ENCODE data around the gene FANCB.

DNA sequence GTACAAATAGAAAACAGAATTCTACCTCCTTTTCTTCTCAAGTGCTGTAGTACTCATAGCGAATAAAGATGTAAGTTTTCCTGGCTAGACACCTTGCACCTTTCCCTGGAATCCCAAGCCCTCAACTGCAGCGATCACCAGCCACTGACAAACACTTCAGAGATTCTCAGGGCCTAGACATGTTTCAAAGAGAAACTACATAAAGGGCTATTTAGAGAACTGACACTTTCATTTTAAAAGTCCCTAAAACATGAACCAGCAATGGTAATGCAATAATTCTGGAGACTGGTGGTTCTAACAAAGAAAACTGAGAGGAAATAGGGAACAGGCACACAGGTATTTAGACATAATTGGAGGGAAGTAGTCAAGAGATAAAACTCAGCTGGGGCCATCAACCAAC, 35.7 kb downstream of the FANCB start:
- no peak for TF ChIP-seq TBL1XR1 (IDR thresholded peaks at IDR 0.05; ENCODE audit: borderline replicate concordance, low read length, partially characterized antibody)
- TF ChIP-seq, protein P1, sequence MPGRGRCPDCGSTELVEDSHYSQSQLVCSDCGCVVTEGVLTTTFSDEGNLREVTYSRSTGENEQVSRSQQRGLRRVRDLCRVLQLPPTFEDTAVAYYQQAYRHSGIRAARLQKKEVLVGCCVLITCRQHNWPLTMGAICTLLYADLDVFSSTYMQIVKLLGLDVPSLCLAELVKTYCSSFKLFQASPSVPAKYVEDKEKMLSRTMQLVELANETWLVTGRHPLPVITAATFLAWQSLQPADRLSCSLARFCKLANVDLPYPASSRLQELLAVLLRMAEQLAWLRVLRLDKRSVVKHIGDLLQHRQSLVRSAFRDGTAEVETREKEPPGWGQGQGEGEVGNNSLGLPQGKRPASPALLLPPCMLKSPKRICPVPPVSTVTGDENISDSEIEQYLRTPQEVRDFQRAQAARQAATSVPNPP (CRISPR knock-in tag; IDR thresholded peaks at IDR 0.05) = no peak
- TF ChIP-seq FOXA1 (IDR thresholded peaks at IDR 0.05) = no peak
- TF ChIP-seq FOXA1 (CRISPR knock-in tag; IDR thresholded peaks at IDR 0.05) = no peak
- TF ChIP-seq, protein P2, sequence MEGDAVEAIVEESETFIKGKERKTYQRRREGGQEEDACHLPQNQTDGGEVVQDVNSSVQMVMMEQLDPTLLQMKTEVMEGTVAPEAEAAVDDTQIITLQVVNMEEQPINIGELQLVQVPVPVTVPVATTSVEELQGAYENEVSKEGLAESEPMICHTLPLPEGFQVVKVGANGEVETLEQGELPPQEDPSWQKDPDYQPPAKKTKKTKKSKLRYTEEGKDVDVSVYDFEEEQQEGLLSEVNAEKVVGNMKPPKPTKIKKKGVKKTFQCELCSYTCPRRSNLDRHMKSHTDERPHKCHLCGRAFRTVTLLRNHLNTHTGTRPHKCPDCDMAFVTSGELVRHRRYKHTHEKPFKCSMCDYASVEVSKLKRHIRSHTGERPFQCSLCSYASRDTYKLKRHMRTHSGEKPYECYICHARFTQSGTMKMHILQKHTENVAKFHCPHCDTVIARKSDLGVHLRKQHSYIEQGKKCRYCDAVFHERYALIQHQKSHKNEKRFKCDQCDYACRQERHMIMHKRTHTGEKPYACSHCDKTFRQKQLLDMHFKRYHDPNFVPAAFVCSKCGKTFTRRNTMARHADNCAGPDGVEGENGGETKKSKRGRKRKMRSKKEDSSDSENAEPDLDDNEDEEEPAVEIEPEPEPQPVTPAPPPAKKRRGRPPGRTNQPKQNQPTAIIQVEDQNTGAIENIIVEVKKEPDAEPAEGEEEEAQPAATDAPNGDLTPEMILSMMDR (CRISPR knock-in tag; IDR thresholded peaks at IDR 0.05) = no peak
- TF ChIP-seq, protein P3, sequence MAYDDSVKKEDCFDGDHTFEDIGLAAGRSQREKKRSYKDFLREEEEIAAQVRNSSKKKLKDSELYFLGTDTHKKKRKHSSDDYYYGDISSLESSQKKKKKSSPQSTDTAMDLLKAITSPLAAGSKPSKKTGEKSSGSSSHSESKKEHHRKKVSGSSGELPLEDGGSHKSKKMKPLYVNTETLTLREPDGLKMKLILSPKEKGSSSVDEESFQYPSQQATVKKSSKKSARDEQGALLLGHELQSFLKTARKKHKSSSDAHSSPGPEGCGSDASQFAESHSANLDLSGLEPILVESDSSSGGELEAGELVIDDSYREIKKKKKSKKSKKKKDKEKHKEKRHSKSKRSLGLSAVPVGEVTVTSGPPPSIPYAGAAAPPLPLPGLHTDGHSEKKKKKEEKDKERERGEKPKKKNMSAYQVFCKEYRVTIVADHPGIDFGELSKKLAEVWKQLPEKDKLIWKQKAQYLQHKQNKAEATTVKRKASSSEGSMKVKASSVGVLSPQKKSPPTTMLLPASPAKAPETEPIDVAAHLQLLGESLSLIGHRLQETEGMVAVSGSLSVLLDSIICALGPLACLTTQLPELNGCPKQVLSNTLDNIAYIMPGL (CRISPR knock-in tag; IDR thresholded peaks at IDR 0.05; ENCODE audit: borderline replicate concordance in 1 of 2, low read depth in 1 of 2) = no peak
- TF ChIP-seq, protein P4, sequence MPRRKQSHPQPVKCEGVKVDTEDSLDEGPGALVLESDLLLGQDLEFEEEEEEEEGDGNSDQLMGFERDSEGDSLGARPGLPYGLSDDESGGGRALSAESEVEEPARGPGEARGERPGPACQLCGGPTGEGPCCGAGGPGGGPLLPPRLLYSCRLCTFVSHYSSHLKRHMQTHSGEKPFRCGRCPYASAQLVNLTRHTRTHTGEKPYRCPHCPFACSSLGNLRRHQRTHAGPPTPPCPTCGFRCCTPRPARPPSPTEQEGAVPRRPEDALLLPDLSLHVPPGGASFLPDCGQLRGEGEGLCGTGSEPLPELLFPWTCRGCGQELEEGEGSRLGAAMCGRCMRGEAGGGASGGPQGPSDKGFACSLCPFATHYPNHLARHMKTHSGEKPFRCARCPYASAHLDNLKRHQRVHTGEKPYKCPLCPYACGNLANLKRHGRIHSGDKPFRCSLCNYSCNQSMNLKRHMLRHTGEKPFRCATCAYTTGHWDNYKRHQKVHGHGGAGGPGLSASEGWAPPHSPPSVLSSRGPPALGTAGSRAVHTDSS (CRISPR knock-in tag; conservative IDR thresholded peaks at IDR 0.05) = no peak
- TF ChIP-seq, protein P5, sequence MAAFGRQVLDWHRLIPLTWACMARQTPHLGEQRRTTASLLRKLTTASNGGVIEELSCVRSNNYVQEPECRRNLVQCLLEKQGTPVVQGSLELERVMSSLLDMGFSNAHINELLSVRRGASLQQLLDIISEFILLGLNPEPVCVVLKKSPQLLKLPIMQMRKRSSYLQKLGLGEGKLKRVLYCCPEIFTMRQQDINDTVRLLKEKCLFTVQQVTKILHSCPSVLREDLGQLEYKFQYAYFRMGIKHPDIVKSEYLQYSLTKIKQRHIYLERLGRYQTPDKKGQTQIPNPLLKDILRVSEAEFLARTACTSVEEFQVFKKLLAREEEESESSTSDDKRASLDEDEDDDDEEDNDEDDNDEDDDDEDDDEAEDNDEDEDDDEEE (CRISPR knock-in tag; IDR thresholded peaks at IDR 0.05) = no peak
- TF ChIP-seq, protein P6, sequence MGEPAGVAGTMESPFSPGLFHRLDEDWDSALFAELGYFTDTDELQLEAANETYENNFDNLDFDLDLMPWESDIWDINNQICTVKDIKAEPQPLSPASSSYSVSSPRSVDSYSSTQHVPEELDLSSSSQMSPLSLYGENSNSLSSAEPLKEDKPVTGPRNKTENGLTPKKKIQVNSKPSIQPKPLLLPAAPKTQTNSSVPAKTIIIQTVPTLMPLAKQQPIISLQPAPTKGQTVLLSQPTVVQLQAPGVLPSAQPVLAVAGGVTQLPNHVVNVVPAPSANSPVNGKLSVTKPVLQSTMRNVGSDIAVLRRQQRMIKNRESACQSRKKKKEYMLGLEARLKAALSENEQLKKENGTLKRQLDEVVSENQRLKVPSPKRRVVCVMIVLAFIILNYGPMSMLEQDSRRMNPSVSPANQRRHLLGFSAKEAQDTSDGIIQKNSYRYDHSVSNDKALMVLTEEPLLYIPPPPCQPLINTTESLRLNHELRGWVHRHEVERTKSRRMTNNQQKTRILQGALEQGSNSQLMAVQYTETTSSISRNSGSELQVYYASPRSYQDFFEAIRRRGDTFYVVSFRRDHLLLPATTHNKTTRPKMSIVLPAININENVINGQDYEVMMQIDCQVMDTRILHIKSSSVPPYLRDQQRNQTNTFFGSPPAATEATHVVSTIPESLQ (CRISPR knock-in tag; conservative IDR thresholded peaks at IDR 0.05) = no peak
- no peak for TF ChIP-seq SOX6 (IDR thresholded peaks at IDR 0.05)
- TF ChIP-seq SOX6 (CRISPR knock-in tag; IDR thresholded peaks at IDR 0.05) = no peak
- TF ChIP-seq, protein P7, sequence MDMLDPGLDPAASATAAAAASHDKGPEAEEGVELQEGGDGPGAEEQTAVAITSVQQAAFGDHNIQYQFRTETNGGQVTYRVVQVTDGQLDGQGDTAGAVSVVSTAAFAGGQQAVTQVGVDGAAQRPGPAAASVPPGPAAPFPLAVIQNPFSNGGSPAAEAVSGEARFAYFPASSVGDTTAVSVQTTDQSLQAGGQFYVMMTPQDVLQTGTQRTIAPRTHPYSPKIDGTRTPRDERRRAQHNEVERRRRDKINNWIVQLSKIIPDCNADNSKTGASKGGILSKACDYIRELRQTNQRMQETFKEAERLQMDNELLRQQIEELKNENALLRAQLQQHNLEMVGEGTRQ (IDR thresholded peaks at IDR 0.05; ENCODE audit: low read depth, low read length) = no peak
- TF ChIP-seq, protein P7 (CRISPR knock-in tag; IDR thresholded peaks at IDR 0.05; ENCODE audit: borderline replicate concordance) = no peak
- TF ChIP-seq, protein P8, sequence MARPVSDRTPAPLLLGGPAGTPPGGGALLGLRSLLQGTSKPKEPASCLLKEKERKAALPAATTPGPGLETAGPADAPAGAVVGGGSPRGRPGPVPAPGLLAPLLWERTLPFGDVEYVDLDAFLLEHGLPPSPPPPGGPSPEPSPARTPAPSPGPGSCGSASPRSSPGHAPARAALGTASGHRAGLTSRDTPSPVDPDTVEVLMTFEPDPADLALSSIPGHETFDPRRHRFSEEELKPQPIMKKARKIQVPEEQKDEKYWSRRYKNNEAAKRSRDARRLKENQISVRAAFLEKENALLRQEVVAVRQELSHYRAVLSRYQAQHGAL (CRISPR knock-in tag; IDR thresholded peaks at IDR 0.05; ENCODE audit: not compliant biosample characterization) = no peak
- TF ChIP-seq HNRNPLL (IDR thresholded peaks at IDR 0.05; ENCODE audit: low read depth, low read length, poor library complexity, severe bottlenecking) = no peak
- TF ChIP-seq ZNF121 (CRISPR knock-in tag; IDR thresholded peaks at IDR 0.05) = no peak
